HG02852 (cell line): ENCODE results near the gene PPIG.
"Not testable (repeated sequence)": the region's sequence is repeated elsewhere in the genome, so short reads cannot be mapped to it uniquely, and the experiment has no call there.

Experiments
- ATAC-seq: cut with Tn5 transposase; IDR thresholded peaks from one replicate; pipeline ENCODE4 v1.9.1; 2021; ENCODE audit warnings: mild to moderate bottlenecking, moderate library complexity; ENCODE audit not compliant: unreplicated experiment

PPIG gene

GRCh38 chr2:169584005-169584877 lies at the start of gene PPIG:
TSS of gene PPIG (plus strand) at chr2:169584351. CDS start at chr2:169604042, 19,691 bp downstream.
- peak; percentile 84 for ATAC-seq

DNA sequence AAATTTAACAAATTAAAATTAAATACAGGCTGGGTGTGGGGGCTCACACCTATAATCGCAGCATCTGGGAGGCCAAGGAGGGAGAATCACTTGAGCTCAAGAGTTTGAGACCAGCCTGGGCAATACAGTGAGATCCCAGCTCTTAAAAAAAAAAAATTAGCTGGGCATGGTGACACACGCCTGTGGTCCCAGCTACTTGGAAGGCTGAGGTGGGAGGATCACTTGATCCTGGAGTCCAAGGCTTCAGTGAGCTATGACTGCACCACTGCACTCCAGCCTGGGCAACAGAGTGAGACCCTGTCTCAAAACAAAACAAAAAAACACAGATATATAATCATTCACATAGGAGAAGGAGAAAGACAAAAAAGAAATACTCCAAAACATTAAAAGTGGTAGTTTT lies 44.7 kb upstream of the PPIG start:
- ATAC-seq: not testable (repeated sequence)

- ATAC-seq: no peak
Observed at GRCh38 chr2:169540146-169540545, 44.0 kb upstream of the PPIG start.

DNA sequence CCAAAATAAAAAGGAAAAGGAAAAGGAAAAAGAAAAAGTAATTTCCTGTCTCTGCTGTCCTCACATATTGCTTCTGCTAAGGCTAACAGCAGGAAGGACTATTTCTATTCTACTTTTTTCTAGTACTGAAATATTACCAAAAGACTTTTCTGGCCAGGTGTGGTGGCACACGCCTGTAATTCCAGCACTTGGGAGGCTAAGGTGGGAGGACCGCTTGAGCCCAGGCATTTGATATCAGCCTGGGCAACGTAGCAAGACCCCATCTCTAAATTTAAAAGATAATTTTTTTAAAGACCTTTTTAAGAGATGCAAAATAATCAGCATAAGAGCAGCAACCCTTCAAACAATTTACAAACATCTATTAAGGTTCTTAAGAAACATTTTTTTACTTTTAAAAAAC lies 41.7 kb upstream of the PPIG start:
- ATAC-seq: no peak

DNA sequence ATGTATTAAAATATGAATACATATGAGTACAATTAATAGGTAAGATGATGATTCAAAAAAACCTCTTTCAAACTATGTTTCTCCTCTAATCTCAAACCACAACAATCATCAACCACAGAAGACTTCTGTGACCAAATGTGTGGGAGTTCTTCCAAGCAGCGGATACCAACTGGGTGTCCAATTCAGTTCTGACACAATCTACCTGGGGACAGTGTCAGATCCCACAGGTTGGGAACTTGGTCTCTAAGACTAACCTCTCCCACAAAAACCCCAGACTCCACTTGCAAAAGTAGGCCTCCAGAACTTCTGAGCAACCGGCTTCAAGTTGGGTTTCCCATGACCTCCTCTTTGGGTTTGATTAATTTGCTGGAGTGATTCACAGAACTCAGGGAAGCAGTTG lies 37.4 kb upstream of the PPIG start:
- ATAC-seq: no peak

- no peak for ATAC-seq
Observed at GRCh38 chr2:169561364-169561763, 22.8 kb upstream of the PPIG start.

DNA sequence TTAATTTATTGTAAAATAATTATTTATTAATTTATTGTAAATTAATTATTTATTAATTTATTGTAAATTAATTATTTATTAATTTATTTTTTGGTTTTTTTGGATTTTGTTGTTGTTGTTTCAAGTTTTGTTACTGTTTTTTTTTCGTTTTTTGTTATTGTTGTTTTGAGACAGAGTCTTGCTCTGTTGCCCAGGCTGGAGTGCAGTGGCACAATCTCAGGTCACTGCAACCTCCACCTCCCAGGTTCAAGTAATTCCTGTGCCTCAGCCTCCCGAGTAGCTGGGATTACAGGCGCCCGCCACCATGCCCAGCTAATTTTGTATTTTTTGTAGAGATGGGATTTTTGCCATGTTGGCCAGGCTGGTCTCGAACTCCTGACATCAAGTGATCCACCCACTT lies 22.1 kb upstream of the PPIG start:
- not testable (repeated sequence) for ATAC-seq

- no peak for ATAC-seq
Observed at GRCh38 chr2:169562519-169562918, 21.6 kb upstream of the PPIG start.

DNA sequence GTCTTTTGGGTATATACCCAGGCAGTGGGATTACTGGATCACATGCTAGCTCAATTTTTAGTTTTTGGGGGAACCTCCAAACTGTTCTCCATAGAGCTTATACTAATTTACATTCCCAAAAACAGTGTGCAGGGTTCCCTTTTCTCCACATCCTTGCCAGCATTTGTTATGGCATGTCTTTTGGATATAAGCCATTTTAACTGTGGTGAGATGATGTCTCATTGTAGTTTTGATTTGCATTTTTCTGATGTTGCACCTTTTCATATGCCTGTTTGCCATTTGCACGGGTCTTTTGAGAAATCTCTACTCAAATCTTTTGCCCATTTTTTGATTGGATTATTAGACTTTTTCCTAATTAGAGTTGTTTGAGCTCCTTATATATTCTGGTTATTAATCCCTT lies 18.5 kb upstream of the PPIG start:
- no peak for ATAC-seq

GRCh38 chr2:169569948-169570347 lies 14.2 kb upstream of the PPIG start:
- ATAC-seq: no peak

DNA sequence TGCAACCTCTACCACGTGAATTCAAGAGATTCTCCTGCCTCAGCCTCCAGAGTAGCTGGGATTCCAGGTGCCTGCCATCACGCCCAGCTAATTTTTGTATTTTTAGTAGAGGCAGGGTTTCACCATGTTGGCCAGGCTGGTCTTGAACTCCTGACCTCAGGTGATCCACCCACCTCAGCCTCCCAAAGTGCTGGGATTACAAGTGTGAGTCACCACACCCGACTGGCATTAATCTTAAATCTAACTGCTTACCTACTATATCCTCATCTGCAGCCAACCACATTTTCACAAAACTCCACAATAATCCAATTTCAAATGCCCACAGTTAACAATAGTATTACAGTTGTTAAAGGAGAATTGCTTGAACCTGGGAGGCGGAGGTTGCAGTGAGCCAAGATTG lies 13.4 kb upstream of the PPIG start:
- ATAC-seq: not testable (repeated sequence)

GRCh38 chr2:169571571-169571970 lies 12.6 kb upstream of the PPIG start:
- no peak for ATAC-seq

DNA sequence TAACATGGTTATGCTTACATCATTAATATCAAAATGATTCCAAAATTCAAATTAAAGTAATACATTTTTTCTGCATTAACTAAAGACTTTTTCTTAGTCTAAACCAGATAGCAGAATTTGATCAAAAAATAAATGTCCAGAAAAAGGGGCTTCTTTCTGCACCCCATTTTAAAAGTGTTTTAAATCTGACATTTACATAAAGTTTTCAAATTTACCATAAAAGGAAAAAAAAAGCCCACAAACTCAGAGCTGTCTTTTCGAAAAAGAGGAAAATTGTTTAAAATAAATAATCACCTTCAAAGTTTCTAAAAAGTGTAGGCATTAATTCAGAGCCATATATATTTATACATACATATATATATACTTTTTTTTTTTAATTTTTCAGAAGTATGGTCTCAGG lies 12.0 kb upstream of the PPIG start:
- ATAC-seq: no peak

DNA sequence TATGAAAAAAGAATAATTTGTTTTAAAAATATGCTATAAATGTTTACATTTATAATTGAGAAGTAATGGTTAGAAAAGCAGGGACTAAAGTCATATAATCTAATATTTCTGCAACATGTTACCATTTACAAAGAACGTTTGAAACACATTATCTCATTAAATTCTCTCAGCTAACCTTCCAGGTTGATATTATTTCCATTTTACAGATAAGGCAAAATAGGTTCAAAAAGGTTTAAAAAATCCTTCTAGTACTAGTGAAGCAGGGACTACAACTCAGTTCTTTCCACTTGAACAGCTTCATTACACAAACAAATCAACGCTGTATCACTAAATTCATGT lies 11.4 kb upstream of the PPIG start:
- no peak for ATAC-seq

- peak; percentile 99 for ATAC-seq
Observed at GRCh38 chr2:169573160-169573973, 10.8 kb upstream of the PPIG start, which contains the start of gene FASTKD1. TSS of gene FASTKD1 (minus strand) at chr2:169573865. CDS start at chr2:169572029, 1,836 bp downstream.

DNA sequence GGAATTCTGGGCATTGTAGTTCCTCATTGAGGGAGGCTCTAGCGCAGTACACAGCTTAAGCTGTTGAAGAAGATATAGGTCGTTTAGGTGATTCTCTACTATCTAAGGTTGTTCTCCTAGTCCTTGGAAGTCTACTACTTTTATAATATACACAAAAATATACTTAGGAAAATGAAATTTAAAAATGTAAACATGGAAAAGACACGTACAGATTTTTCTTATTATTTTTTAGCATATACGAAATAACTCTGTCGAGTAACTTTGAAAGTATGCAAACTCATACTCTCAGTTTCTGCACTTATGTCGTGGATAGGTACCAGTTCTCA lies 10.2 kb upstream of the PPIG start:
- ATAC-seq: no peak

- ATAC-seq: not testable (repeated sequence)
Observed at GRCh38 chr2:169574539-169574938, 9.6 kb upstream of the PPIG start.

DNA sequence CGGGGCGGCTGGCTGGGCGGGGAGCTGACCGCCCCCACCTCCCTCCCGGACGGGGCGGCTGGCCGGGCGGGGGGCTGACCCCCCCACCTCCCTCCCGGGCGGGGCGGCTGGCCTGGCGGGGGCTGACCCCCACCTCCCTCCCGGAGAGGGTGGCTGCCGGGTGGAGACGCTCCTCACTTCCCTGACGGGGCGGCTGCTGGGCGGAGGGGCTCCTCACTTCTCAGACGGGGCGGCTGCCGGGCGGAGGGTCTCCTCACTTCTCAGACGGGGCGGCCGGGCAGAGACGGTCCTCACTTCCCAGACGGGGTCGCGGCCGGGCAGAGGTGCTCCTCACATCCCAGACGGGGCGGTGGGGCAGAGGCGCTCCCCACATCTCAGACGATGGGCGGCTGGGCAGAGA lies 8.9 kb upstream of the PPIG start:
- ATAC-seq: not testable (repeated sequence)

GRCh38 chr2:169579044-169579443 lies 5.1 kb upstream of the PPIG start:
- no peak for ATAC-seq

GRCh38 chr2:169582552-169583266 lies 1.4 kb upstream of the PPIG start:
- not testable (repeated sequence) for ATAC-seq

DNA sequence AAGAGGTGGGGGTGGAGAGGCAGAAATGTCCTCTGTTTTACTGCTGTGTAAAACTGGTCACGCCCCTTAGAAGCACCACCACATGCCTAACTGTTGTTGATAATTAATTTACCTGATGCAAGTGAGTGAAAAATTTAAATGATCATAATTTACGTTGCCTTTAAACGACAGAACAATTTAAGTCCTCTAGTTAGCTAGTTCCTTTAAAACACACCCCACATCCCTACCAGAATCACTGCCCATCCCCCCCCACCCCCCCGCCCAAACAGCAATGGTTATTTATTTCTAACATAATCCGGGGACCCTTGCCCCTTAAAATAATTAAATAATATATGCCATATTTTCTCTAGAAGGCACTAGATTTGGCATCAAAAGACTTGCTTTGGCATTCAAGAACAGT lies 633 bp upstream of the PPIG start:
- ATAC-seq: no peak
